ENCODE results near the gene THSD4.

- TF ChIP-seq RNF2 (IDR thresholded peaks at IDR 0.05; ENCODE audit: borderline replicate concordance, low read depth) = no peak
- no peak for TF ChIP-seq POLR2A (IDR thresholded peaks at IDR 0.05; ENCODE audit: low read length)
- no peak for TF ChIP-seq POLR2AphosphoS2 (conservative IDR thresholded peaks at IDR 0.05; ENCODE audit: low read length)
- TF ChIP-seq USF2 (IDR thresholded peaks at IDR 0.05) = no peak
These were observed 28.4 kb downstream of the THSD4 start for GRCh38 chr15:71143373-71144310.

All from A549 (cell line).